Neuron (in vitro differentiated cells): ENCODE data around the gene BEND6.
"Not testable (repeated sequence)": the region's sequence is repeated elsewhere in the genome, so short reads cannot be mapped to it uniquely, and the experiment has no call there.

Experiments
- H2AFZ ChIP-seq: one replicate; pipeline ENCODE4 v1.6.1; 2013; ENCODE audit warnings: low read depth, mild to moderate bottlenecking, inconsistent platforms, low read length, moderate library complexity
- H3K27me3 ChIP-seq: one replicate; pipeline ENCODE4 v1.6.1; 2013; ENCODE audit warnings: low read length; ENCODE audit not compliant: insufficient read depth
- H3K36me3 ChIP-seq: one replicate; pipeline ENCODE4 v1.6.1; 2013; ENCODE audit warnings: low read length; ENCODE audit not compliant: insufficient read depth
- H3K4me1 ChIP-seq: one replicate; pipeline ENCODE4 v1.6.1; 2013; ENCODE audit warnings: low read length; ENCODE audit not compliant: insufficient read depth
- H3K4me3 ChIP-seq: 2 replicates; pipeline ENCODE4 v1.5.1; 2013; ENCODE audit warnings: mild to moderate bottlenecking, low read length, moderate library complexity
- H3K9me3 ChIP-seq: one replicate; pipeline ENCODE4 v1.6.1; 2013; ENCODE audit warnings: low read length

The BEND6 gene

GRCh38 chr6:56999748-57000147 is 44.8 kb downstream of the BEND6 start:
- not testable (repeated sequence) for H3K4me1 ChIP-seq, H3K4me3 ChIP-seq, H3K27me3 ChIP-seq, H2AFZ ChIP-seq, H3K36me3 ChIP-seq, H3K9me3 ChIP-seq

- H3K9me3 ChIP-seq: peaks cover 3% of the 10 kb centered on the region
- no peaks in the 10 kb centered on the region for H3K27me3 ChIP-seq
- no peak overlapping the region for H3K4me3 ChIP-seq
- H3K36me3 ChIP-seq: no peaks in the 10 kb centered on the region
- H2AFZ ChIP-seq: no peak overlapping the region
- H3K4me1 ChIP-seq: no peaks in the 10 kb centered on the region
Observed at GRCh38 chr6:57002197-57002596, 47.3 kb downstream of the BEND6 start.

GRCh38 chr6:57004292-57004691 is 49.4 kb downstream of the BEND6 start:
- H3K4me3 ChIP-seq: no peak overlapping the region
- H3K36me3 ChIP-seq: no peaks in the 10 kb centered on the region
- no peaks in the 10 kb centered on the region for H3K27me3 ChIP-seq
- H3K4me1 ChIP-seq: no peaks in the 10 kb centered on the region
- H3K9me3 ChIP-seq: no peaks in the 10 kb centered on the region
- no peak overlapping the region for H2AFZ ChIP-seq

GRCh38 chr6:57006101-57006500 is 51.2 kb downstream of the BEND6 start:
- H2AFZ ChIP-seq: no peak overlapping the region
- H3K9me3 ChIP-seq: no peaks in the 10 kb centered on the region
- H3K4me1 ChIP-seq: no peaks in the 10 kb centered on the region
- H3K36me3 ChIP-seq: no peaks in the 10 kb centered on the region
- no peak overlapping the region for H3K4me3 ChIP-seq
- no peaks in the 10 kb centered on the region for H3K27me3 ChIP-seq

GRCh38 chr6:57008069-57008468 is 53.2 kb downstream of the BEND6 start:
- not testable (repeated sequence) for H3K27me3 ChIP-seq, H3K4me1 ChIP-seq, H3K36me3 ChIP-seq, H3K9me3 ChIP-seq, H2AFZ ChIP-seq, H3K4me3 ChIP-seq

- Histone ChIP-seq H3K4me1 (no peaks in the 10 kb centered on the region), H3K4me3 (no peak overlapping the region), H3K27me3 (no peaks in the 10 kb centered on the region), H3K36me3 (no peaks in the 10 kb centered on the region), H3K9me3 (no peaks in the 10 kb centered on the region), H2AFZ (no peak overlapping the region)
Observed at GRCh38 chr6:57013521-57013926, 58.6 kb downstream of the BEND6 start.

GRCh38 chr6:57017069-57017468 is 62.2 kb downstream of the BEND6 start:
- no peaks in the 10 kb centered on the region for H3K4me1 ChIP-seq
- H3K4me3 ChIP-seq: no peak overlapping the region
- H3K27me3 ChIP-seq: no peaks in the 10 kb centered on the region
- H3K9me3 ChIP-seq: no peaks in the 10 kb centered on the region
- no peak overlapping the region for H2AFZ ChIP-seq
- H3K36me3 ChIP-seq: no peaks in the 10 kb centered on the region

- no peak overlapping the region for H2AFZ ChIP-seq
- H3K36me3 ChIP-seq: no peaks in the 10 kb centered on the region
- no peaks in the 10 kb centered on the region for H3K27me3 ChIP-seq
- no peaks in the 10 kb centered on the region for H3K9me3 ChIP-seq
- no peaks in the 10 kb centered on the region for H3K4me1 ChIP-seq
- no peak overlapping the region for H3K4me3 ChIP-seq
Observed at GRCh38 chr6:57017841-57018240, 62.9 kb downstream of the BEND6 start.

- no peaks in the 10 kb centered on the region for H3K4me1 ChIP-seq
- no peak overlapping the region for H3K4me3 ChIP-seq
- no peaks in the 10 kb centered on the region for H3K36me3 ChIP-seq
- no peak overlapping the region for H2AFZ ChIP-seq
- no peaks in the 10 kb centered on the region for H3K9me3 ChIP-seq
- H3K27me3 ChIP-seq: no peaks in the 10 kb centered on the region
Observed at GRCh38 chr6:57019434-57019833, 64.5 kb downstream of the BEND6 start.

GRCh38 chr6:57021086-57021720 is 66.3 kb downstream of the BEND6 start:
- Histone ChIP-seq H2AFZ (no peak overlapping the region), H3K4me1 (no peaks in the 10 kb centered on the region), H3K36me3 (no peaks in the 10 kb centered on the region), H3K4me3 (no peak overlapping the region), H3K27me3 (no peaks in the 10 kb centered on the region), H3K9me3 (peaks cover 4% of the 10 kb centered on the region)

- Histone ChIP-seq H3K4me3 (no peak overlapping the region), H3K4me1 (peaks cover 6% of the 10 kb centered on the region), H3K27me3 (no peaks in the 10 kb centered on the region), H3K9me3 (peaks cover 4% of the 10 kb centered on the region), H2AFZ (no peak overlapping the region), H3K36me3 (no peaks in the 10 kb centered on the region)
Observed at GRCh38 chr6:57024321-57024720, 69.4 kb downstream of the BEND6 start.

- Histone ChIP-seq H3K4me1 (peaks cover 6% of the 10 kb centered on the region), H3K4me3 (no peak overlapping the region), H3K9me3 (peaks cover 4% of the 10 kb centered on the region), H3K36me3 (no peaks in the 10 kb centered on the region), H2AFZ (no peak overlapping the region), H3K27me3 (no peaks in the 10 kb centered on the region)
Observed at GRCh38 chr6:57024775-57025174, 69.9 kb downstream of the BEND6 start.

GRCh38 chr6:57026001-57026400 is 71.1 kb downstream of the BEND6 start:
- Histone ChIP-seq H3K4me1 (peaks cover 6% of the 10 kb centered on the region), H3K36me3 (no peaks in the 10 kb centered on the region), H3K27me3 (no peaks in the 10 kb centered on the region), H3K9me3 (peaks cover 4% of the 10 kb centered on the region), H2AFZ (no peak overlapping the region), H3K4me3 (no peak overlapping the region)

GRCh38 chr6:57027301-57027700 is 72.4 kb downstream of the BEND6 start:
- no peaks in the 10 kb centered on the region for H3K36me3 ChIP-seq
- H2AFZ ChIP-seq: no peak overlapping the region
- no peak overlapping the region for H3K4me3 ChIP-seq
- H3K27me3 ChIP-seq: peaks cover 2% of the 10 kb centered on the region
- H3K9me3 ChIP-seq: peaks cover 4% of the 10 kb centered on the region
- peaks cover 6% of the 10 kb centered on the region for H3K4me1 ChIP-seq
